ENCODE results near the gene ABI3BP.

DNA sequence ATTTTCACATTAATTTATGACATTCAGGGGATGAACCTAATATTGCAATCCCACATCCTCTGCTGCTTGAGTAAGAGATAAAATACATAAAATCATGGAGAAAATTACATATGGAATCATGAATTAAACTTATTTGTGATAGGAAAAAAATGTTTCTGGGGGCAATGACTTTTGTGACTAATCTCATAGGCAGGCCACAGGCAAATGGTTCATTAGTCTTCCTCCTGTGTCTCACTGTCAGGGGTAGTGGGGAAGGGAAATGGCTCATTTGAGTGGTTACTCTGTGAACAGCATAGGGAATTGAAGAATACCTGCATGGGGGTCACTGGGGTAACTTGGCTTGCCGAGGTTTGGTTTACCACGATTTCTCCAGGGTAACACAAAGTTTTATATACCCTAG is 211.9 kb downstream of the ABI3BP start:
- TF ChIP-seq TAF1 (IDR thresholded peaks at IDR 0.05; ENCODE audit: low read depth) (no peak), RAD21 (IDR thresholded peaks at IDR 0.05; ENCODE audit: low read depth) (no peak), EGR1 (IDR thresholded peaks at IDR 0.05) (no peak), YY1 (IDR thresholded peaks at IDR 0.05; ENCODE audit: low read depth) (no peak), NFIC (IDR thresholded peaks at IDR 0.05) (no peak), CREB1 (IDR thresholded peaks at IDR 0.05; ENCODE audit: low read depth) (no peak), EP300 (IDR thresholded peaks at IDR 0.05; ENCODE audit: borderline replicate concordance) (no peak), TCF12 (IDR thresholded peaks at IDR 0.05; ENCODE audit: low read depth) (no peak), TEAD4 (IDR thresholded peaks at IDR 0.05) (no peak), CEBPB (IDR thresholded peaks at IDR 0.05) (no peak)
- TF ChIP-seq, protein P1, sequence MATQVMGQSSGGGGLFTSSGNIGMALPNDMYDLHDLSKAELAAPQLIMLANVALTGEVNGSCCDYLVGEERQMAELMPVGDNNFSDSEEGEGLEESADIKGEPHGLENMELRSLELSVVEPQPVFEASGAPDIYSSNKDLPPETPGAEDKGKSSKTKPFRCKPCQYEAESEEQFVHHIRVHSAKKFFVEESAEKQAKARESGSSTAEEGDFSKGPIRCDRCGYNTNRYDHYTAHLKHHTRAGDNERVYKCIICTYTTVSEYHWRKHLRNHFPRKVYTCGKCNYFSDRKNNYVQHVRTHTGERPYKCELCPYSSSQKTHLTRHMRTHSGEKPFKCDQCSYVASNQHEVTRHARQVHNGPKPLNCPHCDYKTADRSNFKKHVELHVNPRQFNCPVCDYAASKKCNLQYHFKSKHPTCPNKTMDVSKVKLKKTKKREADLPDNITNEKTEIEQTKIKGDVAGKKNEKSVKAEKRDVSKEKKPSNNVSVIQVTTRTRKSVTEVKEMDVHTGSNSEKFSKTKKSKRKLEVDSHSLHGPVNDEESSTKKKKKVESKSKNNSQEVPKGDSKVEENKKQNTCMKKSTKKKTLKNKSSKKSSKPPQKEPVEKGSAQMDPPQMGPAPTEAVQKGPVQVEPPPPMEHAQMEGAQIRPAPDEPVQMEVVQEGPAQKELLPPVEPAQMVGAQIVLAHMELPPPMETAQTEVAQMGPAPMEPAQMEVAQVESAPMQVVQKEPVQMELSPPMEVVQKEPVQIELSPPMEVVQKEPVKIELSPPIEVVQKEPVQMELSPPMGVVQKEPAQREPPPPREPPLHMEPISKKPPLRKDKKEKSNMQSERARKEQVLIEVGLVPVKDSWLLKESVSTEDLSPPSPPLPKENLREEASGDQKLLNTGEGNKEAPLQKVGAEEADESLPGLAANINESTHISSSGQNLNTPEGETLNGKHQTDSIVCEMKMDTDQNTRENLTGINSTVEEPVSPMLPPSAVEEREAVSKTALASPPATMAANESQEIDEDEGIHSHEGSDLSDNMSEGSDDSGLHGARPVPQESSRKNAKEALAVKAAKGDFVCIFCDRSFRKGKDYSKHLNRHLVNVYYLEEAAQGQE (IDR thresholded peaks at IDR 0.05; ENCODE audit: low read depth): no peak
- TF ChIP-seq, protein P2, sequence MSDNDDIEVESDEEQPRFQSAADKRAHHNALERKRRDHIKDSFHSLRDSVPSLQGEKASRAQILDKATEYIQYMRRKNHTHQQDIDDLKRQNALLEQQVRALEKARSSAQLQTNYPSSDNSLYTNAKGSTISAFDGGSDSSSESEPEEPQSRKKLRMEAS (IDR thresholded peaks at IDR 0.05): no peak
- TF ChIP-seq, protein P3, sequence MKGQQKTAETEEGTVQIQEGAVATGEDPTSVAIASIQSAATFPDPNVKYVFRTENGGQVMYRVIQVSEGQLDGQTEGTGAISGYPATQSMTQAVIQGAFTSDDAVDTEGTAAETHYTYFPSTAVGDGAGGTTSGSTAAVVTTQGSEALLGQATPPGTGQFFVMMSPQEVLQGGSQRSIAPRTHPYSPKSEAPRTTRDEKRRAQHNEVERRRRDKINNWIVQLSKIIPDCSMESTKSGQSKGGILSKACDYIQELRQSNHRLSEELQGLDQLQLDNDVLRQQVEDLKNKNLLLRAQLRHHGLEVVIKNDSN (IDR thresholded peaks at IDR 0.05): no peak

All from Ishikawa (cell line).